Suprapubic skin (tissue), 3 donors: Measurements from ENCODE around the gene FGF1.
A peak's percentile ranks its signal among the peaks of the same experiment; 100 is the strongest.

ENCODE experiments used
- CTCF ChIP-seq, 2 donors: fragments of 200-600 bp in 1 of 2; fragments of 450-650 bp in 1 of 2; sonication (generic) in 1 of 2; IDR thresholded peaks; one replicate each; pipeline ENCODE4 v1.5.1; 2016 to 2019; ENCODE audit warnings: antibody characterized with exemption in 2 of 2, mild to moderate bottlenecking in 1 of 2, moderate library complexity in 1 of 2
- EP300 ChIP-seq: sonication (generic); formaldehyde crosslinking; IDR thresholded peaks from one replicate; pipeline ENCODE4 v1.6.1; 2017; ENCODE audit warnings: antibody characterized with exemption
- POLR2A ChIP-seq, 2 donors: fragments of 450-650 bp; IDR thresholded peaks; one replicate each; pipeline ENCODE4 v1.6.1; 2017; ENCODE audit warnings: antibody characterized with exemption in 2 of 2, mild to moderate bottlenecking in 2 of 2, moderate library complexity in 2 of 2

GRCh38 chr5:142655339-142656267 lies 30.3 kb downstream of the FGF1 start:
- TF ChIP-seq CTCF (IDR thresholded peaks at IDR 0.05), result peak; percentile 93 to 97
- no peak for TF ChIP-seq POLR2A (IDR thresholded peaks at IDR 0.05)
- TF ChIP-seq EP300, result no peak
